GM19324 (cell line): ENCODE measurements around the gene XYLT1.

ENCODE experiments used
- ATAC-seq: cut with Tn5 transposase; IDR thresholded peaks from one replicate; pipeline ENCODE4 v1.9.1; 2021; ENCODE audit warnings: mild to moderate bottlenecking, moderate library complexity; ENCODE audit not compliant: unreplicated experiment, low FRiP score

Gene XYLT1

GRCh38 chr16:17078931-17079631 is 391.7 kb downstream of the XYLT1 start:
- ATAC-seq: no peak

GRCh38 chr16:17076818-17077498 is 393.8 kb downstream of the XYLT1 start:
- ATAC-seq: no peak

- no peak for ATAC-seq
Measured at GRCh38 chr16:17076092-17076754, 394.5 kb downstream of the XYLT1 start.

GRCh38 chr16:17072104-17072503 is 398.7 kb downstream of the XYLT1 start:
- ATAC-seq: no peak

- peak; percentile 89 for ATAC-seq
Measured at GRCh38 chr16:17070882-17071592, 399.7 kb downstream of the XYLT1 start.

DNA sequence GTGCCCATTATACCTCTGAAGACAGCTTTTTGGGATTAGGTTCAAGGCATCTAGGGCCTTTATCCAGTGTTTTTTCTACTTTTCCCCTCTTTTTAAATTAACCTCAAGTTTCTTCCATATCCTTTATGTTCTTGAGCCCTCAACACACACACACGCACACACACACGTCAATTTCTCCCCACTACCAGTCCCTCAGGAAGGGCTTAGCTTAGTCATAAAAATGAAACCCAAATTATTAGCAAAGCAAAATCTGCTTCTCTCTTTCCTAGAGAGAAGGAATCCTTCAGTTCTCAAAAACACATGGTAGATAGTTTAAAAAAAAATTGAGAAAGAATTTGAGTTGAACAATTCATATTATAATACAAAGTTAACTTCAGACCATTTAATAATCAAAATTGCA is 401.1 kb downstream of the XYLT1 start:
- ATAC-seq: no peak

DNA sequence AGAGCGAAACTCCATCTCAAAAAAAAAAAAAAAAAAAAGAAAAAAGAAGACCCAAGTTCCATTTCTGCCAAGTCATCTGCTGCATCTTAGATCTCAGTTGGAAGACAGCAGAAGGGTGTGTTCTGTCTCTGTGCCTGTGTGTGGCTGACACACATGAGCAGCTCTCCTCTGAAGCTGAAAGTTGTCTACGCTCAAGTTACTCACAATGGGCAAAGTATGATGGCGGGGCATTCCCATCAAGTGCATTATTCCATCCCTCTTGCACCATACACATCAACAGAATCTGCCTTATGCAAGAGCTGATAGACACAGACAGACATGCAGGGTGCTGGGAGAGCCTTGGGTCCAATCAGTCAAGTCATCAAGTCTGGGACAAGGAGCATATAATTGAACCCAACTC is 402.2 kb downstream of the XYLT1 start:
- no peak for ATAC-seq

- no peak for ATAC-seq
Measured at GRCh38 chr16:17067882-17068281, 402.9 kb downstream of the XYLT1 start.

DNA sequence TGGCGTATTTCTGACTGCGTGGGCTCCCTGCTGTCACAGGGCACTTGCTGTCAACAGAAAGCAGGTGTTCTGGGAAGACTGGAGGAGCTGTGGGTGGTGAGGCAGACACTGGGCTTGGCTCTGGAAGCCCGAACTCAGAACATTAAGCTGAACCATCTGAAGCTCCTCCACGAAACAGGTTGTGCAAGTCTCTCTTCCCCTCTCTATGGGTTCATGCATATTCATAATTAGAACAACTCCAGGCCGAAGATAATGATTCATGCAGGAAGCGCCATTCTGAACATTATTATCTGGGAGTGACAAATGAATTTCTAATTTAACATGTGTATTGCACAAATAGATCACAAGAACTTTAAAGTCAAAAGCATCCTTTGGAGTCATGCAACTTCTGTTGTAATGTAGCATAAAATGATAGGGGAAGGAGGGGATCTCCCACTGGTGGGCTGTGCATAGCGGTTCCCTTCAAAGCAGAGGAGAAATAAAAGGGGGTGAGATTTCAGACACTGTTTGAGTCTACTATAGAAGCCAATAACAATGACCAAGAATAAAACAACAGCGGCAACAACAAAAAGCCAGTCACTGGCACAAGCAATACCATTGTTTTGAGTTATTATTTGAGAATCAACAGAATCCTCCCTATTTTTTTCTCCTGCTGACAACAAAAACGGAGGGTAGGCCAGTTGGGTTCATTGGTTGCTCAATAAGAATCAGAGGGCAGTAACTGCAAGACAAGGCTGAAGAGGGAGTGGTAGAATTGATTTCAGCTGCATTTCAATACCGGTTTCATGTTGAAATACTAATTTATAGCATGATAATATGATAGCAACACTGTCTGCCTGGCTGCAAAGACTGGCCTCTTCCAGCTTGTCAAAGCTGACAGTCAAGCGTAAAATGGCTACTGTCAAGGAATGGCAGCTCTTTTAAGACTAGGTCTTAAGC is 407.3 kb downstream of the XYLT1 start:
- ATAC-seq: no peak

DNA sequence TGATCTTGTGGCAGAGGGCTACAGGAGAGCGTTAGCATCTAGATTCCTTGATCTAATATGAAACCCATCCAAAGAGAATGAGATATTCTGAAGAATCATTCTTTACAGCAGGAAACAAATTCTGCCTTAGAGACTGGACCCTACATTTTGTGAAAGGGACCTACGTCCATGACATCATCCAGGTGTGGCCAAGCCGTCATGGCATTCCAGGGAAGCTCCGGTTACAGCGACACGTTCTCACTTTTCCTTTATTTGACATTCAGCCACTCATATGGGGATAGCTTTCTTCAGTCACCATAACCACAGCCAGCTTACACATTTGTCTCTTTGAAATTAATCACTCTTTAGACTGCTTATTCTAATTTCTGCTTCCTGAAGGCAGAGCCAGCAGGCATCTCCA is 408.1 kb downstream of the XYLT1 start:
- no peak for ATAC-seq

- ATAC-seq: no peak
Measured at GRCh38 chr16:17061326-17061725, 409.4 kb downstream of the XYLT1 start.

- ATAC-seq: no peak
Measured at GRCh38 chr16:17058471-17058870, 412.3 kb downstream of the XYLT1 start.

- ATAC-seq: no peak
Measured at GRCh38 chr16:17056666-17057065, 414.1 kb downstream of the XYLT1 start.

- no peak for ATAC-seq
Measured at GRCh38 chr16:17053536-17054160, 417.1 kb downstream of the XYLT1 start.
